HG03378 (cell line): Measurements from ENCODE around the gene HOXA5.

Experiments
- ATAC-seq: cut with Tn5 transposase; IDR thresholded peaks from one replicate; pipeline ENCODE4 v1.9.1; 2021; ENCODE audit warnings: mild to moderate bottlenecking, moderate library complexity; ENCODE audit not compliant: unreplicated experiment

Gene HOXA5

DNA sequence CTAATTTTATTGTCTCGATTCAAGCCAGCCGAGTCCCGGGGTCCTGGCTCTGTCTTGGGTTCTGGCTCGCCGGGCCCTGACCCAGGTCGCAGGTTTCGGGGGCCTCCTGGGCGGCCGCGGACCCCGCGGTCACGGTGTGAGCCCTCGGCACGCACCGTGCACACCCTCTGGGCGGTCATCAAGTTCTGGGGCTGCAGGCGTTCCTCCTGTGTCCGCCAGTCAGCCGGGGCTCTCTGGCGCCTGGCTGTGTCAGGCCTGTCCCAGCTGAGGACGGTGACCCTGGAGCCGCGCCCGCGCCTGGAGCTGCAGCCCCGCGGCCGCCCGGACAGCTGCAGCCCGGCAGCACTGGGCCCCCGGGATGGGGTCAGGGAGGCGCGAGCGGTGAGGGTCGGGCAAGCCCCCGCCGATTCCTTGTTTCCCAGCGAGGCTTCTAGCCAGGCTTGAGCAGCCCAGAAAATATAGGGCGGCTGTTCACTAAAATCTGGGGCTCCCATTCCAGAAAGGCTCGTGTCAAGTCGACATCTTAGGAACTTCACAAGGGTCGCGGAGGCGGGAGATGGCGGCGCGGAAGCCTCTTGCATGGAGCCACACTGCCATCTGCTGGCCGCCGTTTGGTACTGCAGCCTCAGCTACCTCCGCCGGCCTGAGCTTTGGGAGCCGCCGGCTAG, 17.2 kb upstream of the HOXA5 start:
- no peak for ATAC-seq

DNA sequence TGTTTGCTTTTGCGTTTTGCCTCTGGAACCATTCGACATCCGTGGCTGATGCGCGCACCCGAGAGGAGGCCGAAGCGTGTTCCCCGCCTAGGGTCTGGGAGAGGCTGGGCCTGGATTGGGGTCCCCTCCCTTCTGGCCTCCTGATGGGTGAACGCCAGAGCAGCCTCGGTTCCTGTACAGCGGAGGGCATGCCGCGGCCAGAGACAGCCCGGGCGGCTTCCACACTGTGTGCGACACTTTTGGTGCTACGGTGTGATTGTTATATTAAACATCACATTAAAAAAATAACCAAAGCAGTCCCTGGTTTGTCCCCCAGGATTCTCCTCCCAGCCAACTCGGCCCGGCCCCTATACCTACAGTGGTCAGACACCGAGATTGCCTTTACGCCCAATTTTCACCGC, 16.7 kb upstream of the HOXA5 start:
- ATAC-seq: no peak

DNA sequence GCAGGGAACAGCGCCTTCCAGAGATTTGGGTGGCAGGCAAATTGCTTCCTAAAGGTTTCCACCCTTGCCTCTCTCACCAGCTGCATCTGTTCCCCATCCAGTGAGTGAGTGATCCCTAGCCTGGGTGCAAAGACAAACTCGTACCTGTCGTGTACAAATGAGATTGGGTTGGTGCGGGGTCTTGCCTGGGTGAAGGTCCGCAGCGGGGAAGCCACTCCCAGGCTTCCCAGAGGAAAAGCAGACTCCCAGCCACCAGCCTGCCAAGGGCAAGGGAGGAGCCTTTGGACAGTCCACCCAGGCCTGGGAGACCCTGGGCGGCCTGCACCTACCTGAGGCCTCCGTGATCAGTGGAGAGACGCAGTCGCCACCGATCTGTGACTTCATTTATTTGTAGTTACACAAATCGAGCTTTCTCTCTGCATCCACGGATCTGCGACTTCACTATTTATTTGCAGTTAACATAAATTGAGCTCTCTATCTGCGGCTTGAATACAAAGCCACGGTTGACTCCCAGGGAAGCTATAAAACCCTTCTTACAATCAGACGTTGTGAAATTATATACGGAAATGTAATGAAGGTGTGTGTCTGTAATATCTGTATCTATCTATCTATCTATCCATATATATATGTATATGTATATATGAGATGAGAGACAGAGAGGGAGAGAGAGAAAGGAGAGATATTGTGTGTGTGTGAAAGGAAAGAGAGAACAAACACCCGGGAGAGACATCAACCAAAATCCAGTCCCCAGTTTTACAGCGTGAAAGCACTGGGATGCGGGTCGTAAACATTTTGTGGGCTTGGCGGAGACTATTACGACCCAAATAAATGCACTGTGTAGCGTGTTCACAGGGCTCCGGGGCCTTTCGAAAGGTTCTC, 16.0 kb upstream of the HOXA5 start:
- ATAC-seq: no peak

DNA sequence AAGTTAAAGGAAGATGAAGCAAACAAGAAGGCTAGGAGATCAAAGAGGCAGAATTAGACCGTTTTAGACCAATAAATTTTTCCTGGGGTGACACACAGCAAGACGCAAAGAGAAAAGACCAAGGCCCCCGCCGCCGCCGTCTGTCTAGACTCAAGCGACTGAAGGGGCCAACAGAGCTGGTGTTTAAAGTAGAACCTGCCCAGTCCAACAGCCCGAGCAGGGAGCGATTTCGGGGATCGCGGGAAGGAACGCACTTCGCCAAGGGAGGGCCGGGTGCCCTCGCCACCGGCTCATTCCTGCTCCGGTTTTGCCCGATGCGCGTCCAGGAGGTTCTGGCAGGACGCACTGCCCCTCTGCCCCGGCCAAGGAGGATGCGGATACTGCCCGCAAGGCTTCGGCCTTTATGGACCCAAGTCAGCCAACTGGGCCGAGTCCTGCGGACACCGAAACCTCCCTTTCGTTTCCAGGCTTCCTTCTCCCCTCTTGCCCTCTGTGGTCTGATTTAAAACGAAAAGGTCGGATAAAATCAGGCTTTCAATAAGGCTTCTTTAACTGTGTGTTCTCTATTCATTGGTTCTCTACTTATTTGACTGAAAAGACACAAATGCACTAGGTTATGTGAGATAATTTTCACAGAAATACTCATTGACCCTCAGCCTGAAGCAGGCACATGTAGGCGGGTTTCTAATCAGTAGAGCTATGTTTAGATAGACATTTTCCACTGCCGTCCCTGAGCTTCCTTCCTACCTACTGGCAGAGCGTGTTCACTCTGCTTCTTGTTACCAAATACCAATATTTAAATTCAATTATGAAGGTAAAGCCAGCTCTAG, 15.2 kb upstream of the HOXA5 start:
- ATAC-seq: no peak

DNA sequence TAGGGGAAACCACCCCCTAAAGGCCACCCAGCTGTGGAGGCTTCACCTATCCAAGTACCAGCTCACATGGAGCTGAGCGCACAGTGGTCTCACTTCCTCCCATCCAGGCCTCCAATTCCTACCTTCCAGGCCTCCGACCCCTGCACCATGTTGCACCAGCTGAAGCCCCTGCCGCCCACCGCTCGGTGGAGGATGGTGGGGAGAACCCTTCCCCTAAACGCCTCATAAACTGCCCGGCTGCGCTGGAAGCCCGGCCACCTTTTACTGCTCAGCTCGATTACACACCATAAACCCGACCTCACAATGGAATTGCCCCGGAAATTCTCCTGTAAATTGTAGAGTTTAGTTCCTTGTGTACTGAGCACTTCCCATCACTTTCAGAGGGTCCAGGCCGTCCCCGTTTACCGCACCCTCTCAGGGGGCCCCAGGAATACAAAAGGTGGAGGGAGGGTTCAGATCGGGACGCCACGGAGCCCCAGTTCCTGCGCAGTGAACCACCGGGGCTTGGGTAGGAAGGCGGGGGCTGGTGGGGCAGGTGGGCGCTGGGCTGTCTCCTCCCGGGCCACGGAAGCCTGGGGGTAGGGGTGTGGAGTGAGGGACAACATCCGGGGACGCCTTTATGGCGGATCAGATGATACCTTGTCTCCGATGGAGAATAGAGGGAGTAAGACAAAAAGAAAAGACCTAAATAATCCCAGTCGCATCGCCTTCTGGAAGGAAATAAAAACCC, 14.4 kb upstream of the HOXA5 start:
- ATAC-seq: no peak

DNA sequence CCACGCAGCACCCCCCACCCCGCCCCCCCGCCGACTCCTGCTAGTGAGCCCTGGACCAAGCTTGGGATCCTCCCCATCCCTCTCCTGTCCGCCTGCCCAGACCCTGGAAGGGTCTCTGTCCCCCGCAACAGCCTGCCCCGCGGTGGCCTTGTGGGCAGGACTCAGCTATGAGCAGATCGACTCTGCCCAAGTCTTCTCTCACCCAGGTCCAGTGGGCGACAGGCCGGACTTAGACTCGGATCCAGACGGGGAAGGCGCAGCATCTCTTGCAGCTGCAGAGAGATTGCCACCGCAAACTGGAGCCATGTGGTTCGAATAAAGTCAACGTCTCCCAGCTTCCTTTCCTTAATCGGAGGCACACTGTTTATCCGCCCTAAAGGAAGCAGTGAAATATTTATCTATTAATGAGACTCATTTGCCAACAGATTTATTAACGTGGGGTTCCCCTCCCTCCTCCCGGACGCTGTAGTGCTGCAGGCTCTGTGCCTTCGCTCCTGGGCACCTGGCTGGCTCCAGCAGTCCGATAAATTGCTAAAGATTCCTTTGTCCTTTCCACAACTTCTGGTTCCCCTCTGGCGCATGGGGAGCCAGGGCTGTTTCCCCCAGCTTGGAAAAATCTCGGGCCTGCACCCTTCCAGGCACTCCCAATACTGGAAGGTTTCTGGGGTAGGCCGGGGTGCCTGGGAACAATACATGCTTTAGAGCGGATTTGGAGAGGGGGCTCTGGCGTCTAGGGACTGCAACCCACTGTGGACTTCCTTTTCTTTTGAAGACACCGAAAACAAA, 13.6 kb upstream of the HOXA5 start:
- no peak for ATAC-seq

DNA sequence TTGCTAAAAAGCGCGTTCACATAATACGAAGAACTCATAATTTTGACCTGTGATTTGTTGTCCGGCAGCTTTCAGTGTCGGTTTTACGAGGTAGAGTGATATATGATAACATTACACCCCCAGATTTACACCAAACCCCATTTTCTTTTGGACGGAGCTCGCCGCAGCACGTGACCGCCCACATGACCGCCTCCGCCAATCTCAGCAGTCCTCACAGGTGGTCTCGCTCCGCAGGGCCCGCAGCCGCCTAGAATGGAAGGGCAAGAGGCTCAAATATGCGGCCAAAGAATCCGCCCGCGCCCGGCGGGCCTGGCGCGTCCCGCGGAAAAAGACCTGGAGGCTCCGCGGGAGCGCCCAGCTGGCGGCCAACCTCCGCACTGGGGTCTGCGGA, 13.0 kb upstream of the HOXA5 start, which contains the start of gene HOXA7:
Gene HOXA7, minus strand, starts transcription at position 168 of the 391 bp plus-strand sequence. Its CDS starts 130 bp downstream, at position 38.
- ATAC-seq: no peak

DNA sequence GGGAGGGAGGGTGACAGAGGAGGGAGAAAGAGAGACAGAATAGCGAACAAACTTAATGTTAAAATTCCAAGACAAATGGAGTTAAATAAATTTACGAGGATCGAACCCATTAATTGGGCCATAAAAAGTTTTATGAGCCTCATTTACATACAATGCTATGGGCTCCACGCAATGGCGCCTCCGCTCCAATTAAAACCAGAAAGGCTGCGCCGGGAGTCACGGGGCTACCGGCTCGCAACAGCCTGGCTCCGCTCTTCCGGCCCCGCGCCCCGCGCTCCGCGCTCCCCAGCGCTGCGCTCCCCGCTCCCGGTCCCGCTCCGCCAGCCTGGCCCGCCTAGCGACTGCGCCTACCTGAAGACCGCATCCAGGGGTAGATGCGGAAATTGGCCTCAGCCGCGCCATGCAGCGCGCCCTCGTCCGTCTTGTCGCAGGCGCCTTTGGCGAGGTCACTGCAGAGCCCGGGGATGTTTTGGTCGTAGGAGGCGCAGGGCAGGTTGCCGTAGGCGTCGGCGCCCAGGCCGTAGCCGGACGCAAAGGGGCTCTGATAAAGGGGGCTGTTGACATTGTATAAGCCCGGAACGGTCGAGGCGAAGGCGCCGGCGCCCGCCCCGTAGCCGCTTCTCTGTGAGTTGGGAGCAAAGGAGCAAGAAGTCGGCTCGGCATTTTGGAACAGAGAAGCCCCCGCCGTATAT, 12.5 kb upstream of the HOXA5 start:
- no peak for ATAC-seq

DNA sequence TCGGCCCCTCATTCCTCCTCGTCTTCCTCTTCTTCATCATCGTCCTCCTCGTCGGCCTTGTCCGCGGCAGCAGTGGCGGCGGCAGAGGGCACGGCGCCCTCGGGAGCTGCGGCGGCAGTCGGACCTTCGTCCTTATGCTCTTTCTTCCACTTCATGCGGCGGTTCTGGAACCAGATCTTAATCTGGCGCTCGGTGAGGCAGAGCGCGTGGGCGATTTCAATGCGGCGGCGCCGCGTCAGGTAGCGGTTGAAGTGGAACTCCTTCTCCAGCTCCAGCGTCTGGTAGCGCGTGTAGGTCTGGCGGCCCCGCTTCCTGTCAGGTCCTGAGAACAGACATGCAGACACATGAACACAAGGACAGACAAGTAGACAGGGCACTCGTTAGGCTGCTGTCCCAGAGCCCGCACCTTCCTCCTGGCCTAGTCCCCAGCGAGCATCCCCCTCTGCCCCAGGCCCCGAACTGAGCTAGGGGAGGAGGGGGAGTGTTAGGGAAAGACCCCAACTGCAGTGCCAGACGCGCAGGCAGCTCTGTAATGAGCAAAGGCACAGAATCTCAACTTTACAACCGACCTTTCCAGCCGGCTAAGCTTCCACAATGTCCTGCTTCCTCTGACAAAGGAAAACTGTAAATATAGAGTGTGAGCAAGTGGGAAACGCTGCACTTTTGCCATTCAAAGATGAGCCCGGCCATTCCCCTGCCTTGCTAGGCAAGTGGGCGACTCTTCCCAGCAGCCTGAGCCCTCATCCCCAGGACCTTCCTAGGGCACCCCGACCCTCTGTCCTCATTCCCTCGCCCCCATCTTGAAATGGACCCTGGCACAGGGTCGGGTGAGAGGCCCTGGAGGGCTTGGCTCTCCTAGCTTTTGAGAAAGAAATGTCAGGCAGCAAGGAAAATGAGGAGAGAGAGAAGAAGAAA, 11.7 kb upstream of the HOXA5 start:
- ATAC-seq: no peak

DNA sequence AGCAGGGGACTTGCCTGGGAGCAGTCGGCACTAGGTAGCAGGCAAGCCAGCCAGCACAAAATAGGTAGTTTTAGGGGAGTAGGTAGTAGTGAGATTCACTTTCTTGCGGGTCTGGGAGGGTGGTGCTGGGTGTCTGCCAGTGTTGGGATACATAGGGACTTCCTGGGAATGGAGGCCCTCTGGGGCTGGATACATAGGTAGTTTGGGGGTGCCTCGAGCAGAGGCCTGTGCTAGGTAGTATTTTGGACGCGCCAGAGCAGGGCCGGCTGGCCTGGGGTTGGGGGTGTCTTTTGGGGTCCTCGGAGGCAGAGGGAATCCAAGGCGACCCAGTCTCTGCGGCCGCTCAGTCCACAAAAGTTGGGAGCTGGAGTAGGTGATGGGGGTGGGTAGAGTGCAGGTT, 10.9 kb upstream of the HOXA5 start:
- no peak for ATAC-seq

DNA sequence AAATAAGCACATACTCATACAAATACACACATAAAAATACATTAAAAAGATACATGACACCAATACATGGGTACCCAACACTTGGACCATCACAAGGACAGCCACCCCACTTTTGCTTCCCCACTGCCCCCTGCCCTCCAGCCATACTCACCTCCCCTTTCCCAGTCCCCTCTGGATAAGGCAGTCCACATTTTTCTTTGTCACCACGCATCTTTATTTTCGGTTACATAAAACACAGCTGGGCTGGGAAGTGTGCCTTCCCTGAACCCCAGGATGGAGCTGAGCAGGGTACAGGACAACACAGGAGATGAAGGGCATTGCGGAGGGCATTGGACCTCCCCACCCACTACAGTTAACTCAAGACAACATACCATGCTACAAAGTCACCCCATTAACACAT, 10.0 kb upstream of the HOXA5 start:
- ATAC-seq: no peak

DNA sequence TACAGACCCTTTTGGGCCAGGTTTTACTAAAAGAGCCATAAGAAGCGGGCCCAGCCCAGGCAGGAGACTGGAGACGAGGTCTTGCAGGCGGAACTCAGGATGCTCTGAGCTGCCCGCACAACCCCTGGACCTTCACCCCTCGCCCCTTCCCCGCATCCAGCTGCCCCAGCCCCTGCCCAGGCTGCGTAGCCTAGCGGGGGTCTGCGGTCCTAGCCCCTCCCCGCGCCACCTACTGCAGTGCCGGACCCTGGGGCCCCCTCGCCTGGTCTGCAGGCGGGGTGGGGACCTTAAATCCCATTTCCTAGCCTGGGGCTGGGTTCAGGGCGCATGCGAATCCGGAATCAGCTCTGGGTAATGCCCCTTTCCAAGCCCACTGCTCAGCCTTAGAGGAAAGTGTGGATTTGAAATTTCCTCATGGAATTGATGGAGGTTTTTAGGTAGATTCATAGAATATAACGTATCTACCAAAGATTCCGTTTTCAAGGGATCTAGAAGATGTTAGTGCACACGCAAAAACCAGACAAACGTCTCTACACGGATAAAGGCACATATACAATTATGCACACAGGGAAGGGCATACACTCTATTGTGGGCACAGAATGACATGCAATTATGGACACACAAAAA, 9.4 kb upstream of the HOXA5 start:
- ATAC-seq: no peak

DNA sequence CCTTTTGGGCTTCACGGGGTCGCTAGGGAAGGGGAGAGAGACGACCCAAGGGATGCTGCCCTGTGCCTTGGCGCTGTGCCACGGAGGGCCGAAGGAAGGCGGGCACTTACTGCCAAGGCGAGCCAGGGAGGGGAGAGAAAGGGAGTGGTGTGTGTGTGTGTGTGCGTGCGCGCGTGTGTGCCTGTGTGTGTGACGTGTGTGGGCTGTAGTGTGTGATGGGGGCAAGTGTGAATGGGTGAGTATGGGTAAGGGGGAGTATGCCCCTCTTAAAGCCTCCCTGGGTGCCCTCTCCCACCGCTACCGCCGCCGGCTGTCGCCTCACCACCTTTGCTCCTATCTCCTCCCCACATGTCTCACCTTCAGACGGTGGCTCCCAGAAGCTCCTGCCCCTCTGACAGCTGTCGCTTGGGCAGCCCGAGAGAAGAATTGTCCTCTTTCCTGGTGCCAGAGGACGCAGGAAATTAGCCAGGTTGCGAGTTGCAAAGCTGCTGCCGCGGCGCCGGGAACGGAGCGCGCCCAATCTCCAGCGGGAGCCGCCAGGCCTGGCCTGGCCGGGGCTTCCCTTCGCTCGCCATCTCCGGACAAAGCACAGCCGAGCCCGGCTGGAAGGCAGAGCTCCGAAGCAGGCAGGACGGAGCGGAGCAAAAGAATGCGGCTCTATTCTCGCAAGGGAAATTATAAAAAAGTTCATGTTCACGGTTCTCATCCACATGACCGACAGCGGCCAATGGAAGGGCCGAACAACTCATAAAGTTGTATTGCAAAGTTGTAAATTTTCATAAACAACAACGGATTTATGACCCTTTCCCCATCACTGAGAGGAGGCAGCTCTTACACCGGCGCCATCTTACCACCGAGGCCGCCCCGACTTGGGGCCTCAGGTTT, 8.7 kb upstream of the HOXA5 start, which contains the start of gene HOXA3:
Gene HOXA3, minus strand, starts transcription at position 653 of the 885 bp plus-strand sequence. CDS start 41,943 bp downstream, outside the sequence.
- no peak for ATAC-seq

DNA sequence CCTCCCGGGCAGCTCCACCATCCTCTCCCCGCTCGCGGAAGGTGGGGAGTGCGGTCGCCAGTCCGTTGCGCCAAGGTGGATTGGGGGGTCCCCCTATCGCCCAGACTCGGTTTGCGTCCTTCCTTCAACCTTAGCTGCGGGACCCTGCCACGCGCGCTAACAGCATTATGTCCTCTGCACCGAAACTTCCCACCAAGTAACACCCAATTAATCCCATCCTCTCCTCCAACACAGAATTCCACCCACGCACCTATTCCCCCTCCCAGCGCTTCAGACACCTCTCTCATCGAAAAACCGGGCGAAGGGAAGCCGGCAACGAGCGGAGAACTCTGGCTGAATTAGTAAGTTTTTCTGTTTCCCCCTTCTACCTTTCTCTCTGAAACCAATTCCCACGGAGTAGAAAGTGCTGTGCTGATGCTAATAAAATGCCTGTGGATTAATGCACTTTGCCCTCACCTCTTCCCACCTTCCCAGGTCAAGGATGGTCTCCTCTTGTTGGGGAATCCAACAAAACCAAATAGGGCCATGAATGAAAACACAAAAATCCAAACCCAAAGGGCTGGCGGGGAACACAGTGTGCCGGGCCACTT, 8.0 kb upstream of the HOXA5 start:
- ATAC-seq: no peak

DNA sequence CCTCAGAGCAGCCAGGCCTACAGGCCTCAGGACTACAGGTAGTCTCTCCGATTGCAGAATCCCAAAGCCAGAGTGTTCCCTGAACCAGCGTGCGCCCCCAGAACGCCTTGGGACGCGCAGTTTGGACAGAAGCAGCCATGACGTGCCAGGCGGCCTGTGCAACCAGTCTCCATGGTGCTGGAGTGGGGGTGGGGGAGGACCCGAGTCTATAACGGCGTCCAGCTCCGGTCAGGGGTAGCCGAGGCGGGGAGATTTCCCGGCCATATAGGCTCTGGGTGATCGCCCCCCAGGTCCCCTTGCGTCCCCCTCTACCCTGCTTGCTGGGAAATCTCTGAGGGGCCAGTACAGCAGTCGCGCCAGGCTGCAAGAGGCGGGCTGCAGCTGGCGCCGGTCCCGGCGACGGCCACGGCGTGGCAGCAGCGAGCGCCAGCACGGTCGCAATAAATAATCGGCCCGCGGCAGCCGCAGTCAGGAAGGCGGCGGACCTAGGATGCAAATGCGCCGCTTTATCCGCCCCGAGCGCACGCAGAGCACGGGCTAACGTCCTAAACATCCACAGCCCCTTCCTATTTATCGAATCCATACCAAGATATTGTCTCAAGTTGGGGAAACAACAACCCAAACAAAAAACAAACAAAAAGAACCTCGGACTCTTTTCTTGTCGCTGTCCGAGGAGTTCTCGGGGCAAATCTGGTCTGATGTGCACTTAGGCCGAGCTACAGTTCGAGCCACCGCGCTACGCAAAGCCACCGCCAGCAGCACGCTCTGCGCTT, 7.3 kb upstream of the HOXA5 start:
- ATAC-seq: peak; percentile 59
